Colonic mucosa (tissue), 4 donors: ENCODE results near the gene MAGI3. TPM values are rescaled to one million over a fixed set of nuclear protein-coding genes. Genes with fewer than 3 reads are reported as not detected.
"Not testable (repeated sequence)": the region's sequence is repeated elsewhere in the genome, so short reads cannot be mapped to it uniquely, and the experiment has no call there.

ENCODE experiments used
- DNase-seq: peaks from one replicate; pipeline ENCODE4 v3.0.0-alpha.2; 2020
- H3K27ac ChIP-seq: fragments of 200-600 bp; one replicate; pipeline ENCODE4 v1.8.0; 2021
- H3K27me3 ChIP-seq: fragments of 200-600 bp; one replicate; pipeline ENCODE4 v1.8.0; 2021
- H3K36me3 ChIP-seq: fragments of 200-600 bp; one replicate; pipeline ENCODE4 v1.8.0; 2021
- H3K4me1 ChIP-seq: fragments of 200-600 bp; one replicate; pipeline ENCODE4 v1.8.0; 2021; ENCODE audit warnings: mild to moderate bottlenecking
- H3K4me3 ChIP-seq: fragments of 200-600 bp; one replicate; pipeline ENCODE4 v1.8.0; 2021
- H3K9ac ChIP-seq, 2 donors: one replicate each; pipeline ENCODE4 v1.7.0; 2013; ENCODE audit warnings: control low read depth in 2 of 2, low read depth in 2 of 2, low read length in 2 of 2
- H3K9me3 ChIP-seq: fragments of 200-600 bp; one replicate; pipeline ENCODE4 v1.8.0; 2021
- intact Hi-C: fragments of 100-400 bp; cut with DNase I; formaldehyde crosslinking; loops from one replicate; pipeline ENCODE4 v1.14.1; 2022
- total RNA-seq, 2 donors: library from RNA; stranded (reverse); fragmentation: NEBNext Ultra II Directional in 1 of 2; extraction: Animal tissue kit (Norgen Biotek cat#: 25700) in 1 of 2; gene quantifications; one replicate each; pipeline ENCODE4 v1.2.1, GENCODE V29; 2021
- TF ChIP-seq, protein P1 (sequence below): fragments of 200-600 bp; IDR thresholded peaks from one replicate; pipeline ENCODE4 v1.8.0; 2022; ENCODE audit warnings: antibody characterized with exemption, mild to moderate bottlenecking
- donor health status: healthy.
- donor health status: DM: no; HTN: no; CAD: no.
- donor health status: DM: no; HTN: no; CAD: no.

Gene MAGI3
- total RNA-seq, 2 donors from 2014 or later, result 38.2 to 46.5 TPM

GRCh38 chr1:113701429-113701828 is 311.1 kb downstream of the MAGI3 start:
- intact Hi-C loops, result no loop called here
- Histone ChIP-seq H3K27me3 (no peaks in the 10 kb centered on the region), H3K9ac (no peak overlapping the region), H3K4me1 (no peaks in the 10 kb centered on the region), H3K36me3 (no peaks in the 10 kb centered on the region), H3K27ac (no peak overlapping the region), H3K9me3 (no peaks in the 10 kb centered on the region), H3K4me3 (no peak overlapping the region)
- TF ChIP-seq, protein P1, sequence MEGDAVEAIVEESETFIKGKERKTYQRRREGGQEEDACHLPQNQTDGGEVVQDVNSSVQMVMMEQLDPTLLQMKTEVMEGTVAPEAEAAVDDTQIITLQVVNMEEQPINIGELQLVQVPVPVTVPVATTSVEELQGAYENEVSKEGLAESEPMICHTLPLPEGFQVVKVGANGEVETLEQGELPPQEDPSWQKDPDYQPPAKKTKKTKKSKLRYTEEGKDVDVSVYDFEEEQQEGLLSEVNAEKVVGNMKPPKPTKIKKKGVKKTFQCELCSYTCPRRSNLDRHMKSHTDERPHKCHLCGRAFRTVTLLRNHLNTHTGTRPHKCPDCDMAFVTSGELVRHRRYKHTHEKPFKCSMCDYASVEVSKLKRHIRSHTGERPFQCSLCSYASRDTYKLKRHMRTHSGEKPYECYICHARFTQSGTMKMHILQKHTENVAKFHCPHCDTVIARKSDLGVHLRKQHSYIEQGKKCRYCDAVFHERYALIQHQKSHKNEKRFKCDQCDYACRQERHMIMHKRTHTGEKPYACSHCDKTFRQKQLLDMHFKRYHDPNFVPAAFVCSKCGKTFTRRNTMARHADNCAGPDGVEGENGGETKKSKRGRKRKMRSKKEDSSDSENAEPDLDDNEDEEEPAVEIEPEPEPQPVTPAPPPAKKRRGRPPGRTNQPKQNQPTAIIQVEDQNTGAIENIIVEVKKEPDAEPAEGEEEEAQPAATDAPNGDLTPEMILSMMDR, result no peak
- DNase-seq, result no peak

GRCh38 chr1:113714606-113715269 is 324.4 kb downstream of the MAGI3 start:
- Histone ChIP-seq H3K9ac (no peak overlapping the region), H3K4me3 (no peak overlapping the region), H3K36me3 (no peaks in the 10 kb centered on the region), H3K4me1 (no peaks in the 10 kb centered on the region), H3K27ac (no peak overlapping the region), H3K9me3 (no peaks in the 10 kb centered on the region), H3K27me3 (no peaks in the 10 kb centered on the region)
- DNase-seq, result no peak
- TF ChIP-seq, protein P1, result no peak
- intact Hi-C loops, result no loop called here

GRCh38 chr1:113717506-113717905 is 327.2 kb downstream of the MAGI3 start:
- DNase-seq, H3K9me3 ChIP-seq, H3K4me3 ChIP-seq, H3K9ac ChIP-seq, H3K4me1 ChIP-seq, H3K27ac ChIP-seq, H3K27me3 ChIP-seq, intact Hi-C loops, H3K36me3 ChIP-seq: not testable (repeated sequence)

- H3K4me1 ChIP-seq, H3K4me3 ChIP-seq, H3K9ac ChIP-seq, intact Hi-C loops, DNase-seq, H3K9me3 ChIP-seq, H3K27ac ChIP-seq, H3K36me3 ChIP-seq, H3K27me3 ChIP-seq: not testable (repeated sequence)
Observed at GRCh38 chr1:113718621-113719020, 328.3 kb downstream of the MAGI3 start.

DNA sequence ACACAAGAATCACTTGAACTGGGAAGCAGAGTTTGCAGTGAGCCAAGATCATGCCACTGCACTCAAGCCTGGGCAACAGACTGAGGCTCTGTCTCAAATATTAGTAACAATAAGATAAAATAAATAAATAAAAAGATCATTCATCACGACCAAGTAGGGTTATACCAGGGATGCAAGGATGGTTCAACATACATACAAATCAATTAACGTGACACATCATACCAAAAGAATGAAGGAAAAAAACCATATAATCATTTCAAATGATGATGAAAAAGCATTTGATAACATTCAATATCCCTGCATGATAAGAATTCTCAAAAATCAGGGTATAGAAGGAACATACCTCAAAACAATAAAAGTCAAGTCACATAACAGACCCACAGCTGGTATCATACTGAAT is 330.7 kb downstream of the MAGI3 start:
- intact Hi-C loops, result no loop called here
- H3K36me3 ChIP-seq, result no peaks in the 10 kb centered on the region

DNA sequence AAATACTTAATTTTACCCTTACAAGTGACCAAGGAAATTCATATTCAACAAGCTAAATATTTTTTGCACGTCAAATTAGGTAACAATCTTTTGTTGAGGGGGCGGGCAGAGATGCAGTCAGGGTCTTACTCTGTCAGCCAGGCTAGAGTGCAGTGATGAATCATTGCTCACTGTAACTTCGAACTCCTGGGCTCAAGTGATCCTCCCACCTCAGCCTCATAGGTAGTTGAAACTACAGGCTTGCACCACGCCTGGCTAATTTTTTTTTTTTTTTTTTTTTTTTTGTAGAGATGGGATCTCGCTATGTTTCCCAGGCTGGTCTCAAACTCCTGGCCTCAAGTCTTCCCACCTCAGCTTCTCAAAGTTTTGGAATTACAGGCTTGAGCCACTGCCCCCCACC is 342.5 kb downstream of the MAGI3 start:
- H3K9me3 ChIP-seq, result no peaks in the 10 kb centered on the region
- no peak overlapping the region for H3K27ac ChIP-seq
- no peaks in the 10 kb centered on the region for H3K36me3 ChIP-seq
- no peaks in the 10 kb centered on the region for H3K4me1 ChIP-seq
- intact Hi-C loops, result no loop called here
- no peaks in the 10 kb centered on the region for H3K27me3 ChIP-seq
- H3K4me3 ChIP-seq, result no peak overlapping the region
- TF ChIP-seq, protein P1, result no peak
- no peak overlapping the region for H3K9ac ChIP-seq
- DNase-seq, result no peak

More for the DNA sequence above, 330.7 kb downstream of the MAGI3 start:
- Histone ChIP-seq H3K4me1 (no peaks in the 10 kb centered on the region), H3K4me3 (no peak overlapping the region), H3K9me3 (no peaks in the 10 kb centered on the region), H3K9ac (no peak overlapping the region), H3K27ac (no peak overlapping the region), H3K27me3 (no peaks in the 10 kb centered on the region)
- no peak for DNase-seq
- TF ChIP-seq, protein P1, result no peak
